HepG2 (cell line): ENCODE results near the gene SECTM1. TPM values are rescaled to one million over a fixed set of nuclear protein-coding genes. Genes with fewer than 3 reads are reported as not detected.

ENCODE experiments used
- ATF2 ChIP-seq: sonication (generic); formaldehyde crosslinking; IDR thresholded peaks from 2 replicates; pipeline ENCODE4 v1.4.0; 2020; ENCODE audit warnings: missing genetic modification reagents
- CSRNP2 ChIP-seq: sonication (generic); formaldehyde crosslinking; conservative IDR thresholded peaks from 2 replicates; pipeline ENCODE4 v1.8.0; 2022; ENCODE audit warnings: low read depth, missing genetic modification reagents
- KLF16 ChIP-seq, 2 experiments: sonication (generic) in 1 of 2; formaldehyde crosslinking in 1 of 2; IDR thresholded peaks; 2 replicates each; pipeline versions ENCODE4 v1.6.1 to v1.8.0; 2016 to 2023; ENCODE audit warnings: missing genetic modification reagents in 2 of 2, missing compliant biosample characterization in 1 of 2
- POLR2AphosphoS2 ChIP-seq: IDR thresholded peaks from 2 replicates; pipeline ENCODE4 v1.6.1; 2011; ENCODE audit warnings: low read depth, low read length, improper control_type of control experiment
- PPARG ChIP-seq: conservative IDR thresholded peaks from 2 replicates; pipeline ENCODE4 v1.6.1; 2016; ENCODE audit warnings: missing biosample characterization, missing genetic modification reagents
- PRDM15 ChIP-seq: sonication (generic); formaldehyde crosslinking; IDR thresholded peaks from 2 replicates; pipeline ENCODE4 v1.4.0; 2020; ENCODE audit warnings: missing genetic modification reagents
- PRMT3 ChIP-seq: sonication (generic); formaldehyde crosslinking; IDR thresholded peaks from 2 replicates; pipeline ENCODE4 v1.8.1; 2022; ENCODE audit warnings: low read depth, mild to moderate bottlenecking, moderate library complexity, missing genetic modification reagents, borderline replicate concordance
- RNF2 ChIP-seq: fragments of 450-650 bp; conservative IDR thresholded peaks from 2 replicates; pipeline ENCODE4 v1.6.1; 2016; ENCODE audit warnings: low read depth
- SNAPC4 ChIP-seq: sonication (generic); formaldehyde crosslinking; IDR thresholded peaks from 2 replicates; pipeline ENCODE4 v1.4.0; 2020; ENCODE audit warnings: mild to moderate bottlenecking, missing genetic modification reagents
- TAF15 ChIP-seq: fragments of 200-400 bp; formaldehyde crosslinking; IDR thresholded peaks from one replicate; pipeline ENCODE4 v1.6.1; 2018; ENCODE audit warnings: mild to moderate bottlenecking, low read depth, low read length; ENCODE audit not compliant: poor library complexity, severe bottlenecking
- TRIM22 ChIP-seq: fragments of 450-650 bp; IDR thresholded peaks from 2 replicates; pipeline ENCODE4 v1.6.1; 2017
- ZBTB38 ChIP-seq: sonication (generic); formaldehyde crosslinking; IDR thresholded peaks from 2 replicates; pipeline ENCODE4 v1.5.1; 2020; ENCODE audit warnings: mild to moderate bottlenecking, missing genetic modification reagents
- ZFX ChIP-seq: sonication (generic); formaldehyde crosslinking; IDR thresholded peaks from 2 replicates; pipeline ENCODE4 v1.4.0; 2020; ENCODE audit warnings: mild to moderate bottlenecking, low read depth, missing genetic modification reagents, moderate library complexity
- ZNF101 ChIP-seq: sonication (generic); formaldehyde crosslinking; IDR thresholded peaks from 2 replicates; pipeline ENCODE4 v1.4.0; 2020; ENCODE audit warnings: mild to moderate bottlenecking, low read depth, missing genetic modification reagents, borderline replicate concordance
- ZNF335 ChIP-seq: sonication (generic); formaldehyde crosslinking; IDR thresholded peaks from 2 replicates; pipeline ENCODE4 v1.4.0; 2020; ENCODE audit warnings: missing genetic modification reagents
- ZNF383 ChIP-seq: sonication (generic); formaldehyde crosslinking; IDR thresholded peaks from 2 replicates; pipeline ENCODE4 v1.4.0; 2020; ENCODE audit warnings: missing genetic modification reagents, mild to moderate bottlenecking, borderline replicate concordance
- ZNF556 ChIP-seq: sonication (generic); formaldehyde crosslinking; IDR thresholded peaks from 2 replicates; pipeline ENCODE4 v1.4.0; 2020; ENCODE audit warnings: mild to moderate bottlenecking, missing genetic modification reagents, borderline replicate concordance
- polyA plus RNA-seq, 8 experiments: library from polyadenylated mRNA; depleted of rRNA in 3 of 8; stranded (reverse) in 7 of 8; unstranded in 1 of 8; fragments of >200 nt; fragmentation: Illumina TruSeq in 4 of 8; extraction: Trizol in 4 of 8; gene quantifications; 2 replicates each; pipeline versions ENCODE4 v1.2.1 to v1.2.3, GENCODE V29; 2011 to 2016; ENCODE audit warnings: low read depth in 4 of 8, missing spikeins in 1 of 8, mixed read lengths in 1 of 8; ENCODE audit not compliant: insufficient read depth in 1 of 8
- total RNA-seq, 5 experiments: library from RNA; depleted of rRNA; stranded (reverse); fragments of >200 nt; fragmentation: Illumina TruSeq; extraction: Trizol; gene quantifications; 2 replicates each; pipeline ENCODE4 v1.2.3, GENCODE V29; 2016; ENCODE audit warnings: low read depth in 1 of 5

The SECTM1 gene
- total and polyA plus RNA-seq, 2 of the 13 experiments (the other 11 are each of a cell fraction or from before 2014, with no cell fraction given) = 3.5 to 5.3 TPM

GRCh38 chr17:82319619-82320062 lies 13.9 kb downstream of the SECTM1 start (continued):
- TF ChIP-seq ZNF383 (CRISPR knock-in tag) (no peak), ZNF335 (CRISPR knock-in tag) (no peak), ZNF101 (CRISPR knock-in tag) (no peak), ZFX (CRISPR knock-in tag) (no peak), ZNF556 (CRISPR knock-in tag) (no peak), POLR2AphosphoS2 (no peak), TRIM22 (no peak), KLF16 (CRISPR knock-in tag; IDR thresholded peaks at IDR 0.05) (no peak), PRDM15 (CRISPR knock-in tag) (no peak), SNAPC4 (no peak), TAF15 (no peak), CSRNP2 (CRISPR knock-in tag) (no peak), RNF2 (no peak), PRMT3 (CRISPR knock-in tag) (no peak), ATF2 (no peak), ZBTB38 (CRISPR knock-in tag) (peak; percentile 2; the same call in 1 of the 2 replicates), PPARG (no peak)
